Hepatocyte (in vitro differentiated cells): ENCODE data around the gene OLFML1.

Source experiments
- CTCF ChIP-seq: fragments of 200-600 bp; sonication (generic); IDR thresholded peaks from 2 replicates; pipeline ENCODE4 v1.5.1; 2016; ENCODE audit warnings: antibody characterized with exemption, mild to moderate bottlenecking; ENCODE audit not compliant: poor library complexity
- EZH2 ChIP-seq: fragments of 200-600 bp; sonication (generic); IDR thresholded peaks from 2 replicates; pipeline ENCODE4 v1.6.1; 2016; ENCODE audit warnings: antibody characterized with exemption, mild to moderate bottlenecking, borderline replicate concordance
- EZH2phosphoT487 ChIP-seq: fragments of 200-600 bp; sonication (generic); IDR thresholded peaks from one replicate; pipeline ENCODE4 v1.6.1; 2018; ENCODE audit warnings: antibody characterized with exemption, mild to moderate bottlenecking, low read depth, moderate library complexity; ENCODE audit not compliant: unreplicated experiment, severe bottlenecking

DNA sequence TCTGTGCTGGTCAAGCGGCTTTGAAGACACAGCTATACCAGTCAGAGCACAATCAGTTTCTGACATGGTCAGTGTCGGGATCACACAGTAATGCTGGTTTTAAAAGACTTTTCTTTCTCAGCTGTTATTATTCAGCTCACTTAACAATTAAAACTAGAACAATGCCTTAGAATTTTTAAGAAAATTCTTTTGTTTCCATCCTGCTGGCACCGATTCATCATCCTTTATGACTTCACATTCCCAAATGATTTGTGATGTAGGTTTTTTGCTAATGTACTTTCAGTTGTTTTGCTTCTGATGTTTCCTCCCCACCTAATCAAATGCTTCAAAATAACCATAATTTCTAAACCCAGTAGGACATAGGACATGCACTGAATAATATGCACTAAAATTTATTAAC is 34.5 kb upstream of the OLFML1 start:
- TF ChIP-seq EZH2phosphoT487 (no peak), CTCF (no peak), EZH2 (no peak)
